Measurements from ENCODE around the gene POLR3G. TPM values are rescaled to one million over a fixed set of nuclear protein-coding genes. Genes with fewer than 3 reads are reported as not detected.

Gene POLR3G
- total RNA-seq, 1 experiment from 2014 or later, result 73.6 TPM

GRCh38 chr5:90480699-90481098 lies 6.0 kb downstream of the POLR3G start:
- no peak overlapping the region for H2BK20ac ChIP-seq (ENCODE audit: low read depth, low read length, poor library complexity, severe bottlenecking)
- H3K9me3 ChIP-seq (ENCODE audit: control insufficient read depth, low read depth, low read length), result no peaks in the 10 kb centered on the region
- no peak for DNase-seq
- H4K5ac ChIP-seq (ENCODE audit: insufficient read length, low read depth, low read length), result no peak overlapping the region
- H3K36me3 Mint-ChIP-seq (ENCODE audit: insufficient read depth in 1 of 3, low read depth in 3 of 3), result peaks cover 17 to 44% (median 42%) of the 10 kb centered on the region in 3 experiments
- no peak overlapping the region for H4K8ac ChIP-seq (replicated peaks; ENCODE audit: insufficient read length, low read depth, low read length)
- H3K14ac ChIP-seq (ENCODE audit: insufficient read depth, low read length), result no peak overlapping the region
- no peak overlapping the region for H3K4me2 ChIP-seq (ENCODE audit: insufficient read depth, insufficient read length, low read length)
- H3K4ac ChIP-seq (ENCODE audit: low read depth, low read length), result no peak overlapping the region
- no peaks in the 10 kb centered on the region for H3K9me3 Mint-ChIP-seq
- H2BK120ac ChIP-seq (ENCODE audit: low read depth, low read length, poor library complexity, severe bottlenecking), result no peak overlapping the region
- H3T11ph ChIP-seq (ENCODE audit: low read length), result no peak overlapping the region
- no peak overlapping the region for H3K56ac ChIP-seq (ENCODE audit: insufficient read length, low read depth, low read length)
- H2AK5ac ChIP-seq (ENCODE audit: insufficient read length, low read length), result no peak overlapping the region
- H2AFZ ChIP-seq (ENCODE audit: low read length), result no peak overlapping the region
- no peak overlapping the region for H3K27ac ChIP-seq (ENCODE audit: insufficient read length, low read depth, low read length)
- H3K79me1 ChIP-seq (ENCODE audit: insufficient read depth, low read depth, low read length, poor library complexity, severe bottlenecking), result no peaks in the 10 kb centered on the region
- H3K4me3 Mint-ChIP-seq, result no peak overlapping the region
- no peaks in the 10 kb centered on the region for H3K23me2 ChIP-seq (ENCODE audit: insufficient read length, low read depth, low read length, poor library complexity, severe bottlenecking)
- TF ChIP-seq CTCF (conservative IDR thresholded peaks at IDR 0.05), result no peak
- peaks cover 16% of the 10 kb centered on the region for H3K4me1 ChIP-seq (ENCODE audit: insufficient read depth, low read length)
- H2BK15ac ChIP-seq (ENCODE audit: low read depth, low read length), result no peak overlapping the region
- H4K20me1 ChIP-seq (ENCODE audit: control insufficient read depth, insufficient read depth, insufficient read length), result no peaks in the 10 kb centered on the region
- no peaks in the 10 kb centered on the region for H3K27me3 Mint-ChIP-seq (ENCODE audit: low read depth)
- no peak overlapping the region for H3K18ac ChIP-seq (ENCODE audit: insufficient read length, low read depth, low read length)
- peaks cover 31% of the 10 kb centered on the region; the same call in 1 of the 2 replicates for H3K79me2 ChIP-seq (ENCODE audit: insufficient read depth, low read length)
- no peak overlapping the region for H3K9ac ChIP-seq (ENCODE audit: extremely low read depth, insufficient read length, low read length)
- H2BK12ac ChIP-seq (ENCODE audit: insufficient read length, low read depth, low read length), result no peak overlapping the region
- no peaks in the 10 kb centered on the region for H3K27me3 ChIP-seq (ENCODE audit: insufficient read depth, low read length)
- no peak overlapping the region for H2BK5ac ChIP-seq (ENCODE audit: insufficient read length, low read length)
- no peak overlapping the region for H3K23ac ChIP-seq (ENCODE audit: insufficient read length, low read depth, low read length)
- no CpG with 5 or more reads among the region's 1 CpG for WGBS (ENCODE audit: extremely low coverage, insufficient read length, low lambda C conversion rate)
- H4K91ac ChIP-seq (ENCODE audit: insufficient read length, low read depth, low read length), result no peak overlapping the region
- peaks cover 56 to 60% of the 10 kb centered on the region in 2 experiments for H3K4me1 Mint-ChIP-seq
- peak overlapping the region in 2 of 3 experiments; percentile 16 to 39; a peak in 2 of 7 replicates for H3K27ac Mint-ChIP-seq
